Measurements from ENCODE around the gene ID4. TPM values are rescaled to one million over a fixed set of nuclear protein-coding genes. Genes with fewer than 3 reads are reported as not detected.

ID4 gene
- total RNA-seq, 1 donor from 2014 or later = 139 TPM

DNA sequence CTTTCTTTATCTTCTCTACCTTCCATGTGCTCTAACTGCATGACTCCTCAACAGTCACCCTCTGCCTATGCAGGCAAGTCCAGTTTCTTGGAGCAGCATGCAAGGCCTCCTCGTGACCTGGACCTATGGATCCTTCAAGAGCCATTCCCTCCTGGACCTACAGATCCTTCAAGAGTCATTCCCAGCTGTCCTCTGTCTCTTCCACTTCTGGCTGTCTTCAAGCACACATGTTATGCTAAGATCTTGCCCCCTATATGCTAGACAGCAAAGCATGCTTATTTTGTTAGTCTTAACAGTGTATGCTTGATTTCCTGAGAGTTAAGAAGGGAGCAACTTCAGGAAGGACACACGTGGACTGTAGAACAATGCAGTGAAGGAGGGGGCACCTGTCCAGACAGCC lies 7.5 kb downstream of the ID4 start:
- peaks cover 71% of the 10 kb centered on the region for H3K4me1 Mint-ChIP-seq (ENCODE audit: low read depth)
- H3K9me3 Mint-ChIP-seq (ENCODE audit: low read depth) = no peaks in the 10 kb centered on the region
- H3K27ac Mint-ChIP-seq (ENCODE audit: unreplicated experiment) = peak overlapping the region; percentile 79
- H3K36me3 Mint-ChIP-seq (ENCODE audit: low read depth) = peaks cover 10% of the 10 kb centered on the region
- H3K4me3 Mint-ChIP-seq (ENCODE audit: unreplicated experiment) = no peak overlapping the region
- no peak for DNase-seq (ENCODE audit: low spot score)
- TF ChIP-seq, protein P1, sequence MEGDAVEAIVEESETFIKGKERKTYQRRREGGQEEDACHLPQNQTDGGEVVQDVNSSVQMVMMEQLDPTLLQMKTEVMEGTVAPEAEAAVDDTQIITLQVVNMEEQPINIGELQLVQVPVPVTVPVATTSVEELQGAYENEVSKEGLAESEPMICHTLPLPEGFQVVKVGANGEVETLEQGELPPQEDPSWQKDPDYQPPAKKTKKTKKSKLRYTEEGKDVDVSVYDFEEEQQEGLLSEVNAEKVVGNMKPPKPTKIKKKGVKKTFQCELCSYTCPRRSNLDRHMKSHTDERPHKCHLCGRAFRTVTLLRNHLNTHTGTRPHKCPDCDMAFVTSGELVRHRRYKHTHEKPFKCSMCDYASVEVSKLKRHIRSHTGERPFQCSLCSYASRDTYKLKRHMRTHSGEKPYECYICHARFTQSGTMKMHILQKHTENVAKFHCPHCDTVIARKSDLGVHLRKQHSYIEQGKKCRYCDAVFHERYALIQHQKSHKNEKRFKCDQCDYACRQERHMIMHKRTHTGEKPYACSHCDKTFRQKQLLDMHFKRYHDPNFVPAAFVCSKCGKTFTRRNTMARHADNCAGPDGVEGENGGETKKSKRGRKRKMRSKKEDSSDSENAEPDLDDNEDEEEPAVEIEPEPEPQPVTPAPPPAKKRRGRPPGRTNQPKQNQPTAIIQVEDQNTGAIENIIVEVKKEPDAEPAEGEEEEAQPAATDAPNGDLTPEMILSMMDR (IDR thresholded peaks at IDR 0.05) = no peak
- no peaks in the 10 kb centered on the region for H3K27me3 Mint-ChIP-seq (ENCODE audit: low read depth)

DNA sequence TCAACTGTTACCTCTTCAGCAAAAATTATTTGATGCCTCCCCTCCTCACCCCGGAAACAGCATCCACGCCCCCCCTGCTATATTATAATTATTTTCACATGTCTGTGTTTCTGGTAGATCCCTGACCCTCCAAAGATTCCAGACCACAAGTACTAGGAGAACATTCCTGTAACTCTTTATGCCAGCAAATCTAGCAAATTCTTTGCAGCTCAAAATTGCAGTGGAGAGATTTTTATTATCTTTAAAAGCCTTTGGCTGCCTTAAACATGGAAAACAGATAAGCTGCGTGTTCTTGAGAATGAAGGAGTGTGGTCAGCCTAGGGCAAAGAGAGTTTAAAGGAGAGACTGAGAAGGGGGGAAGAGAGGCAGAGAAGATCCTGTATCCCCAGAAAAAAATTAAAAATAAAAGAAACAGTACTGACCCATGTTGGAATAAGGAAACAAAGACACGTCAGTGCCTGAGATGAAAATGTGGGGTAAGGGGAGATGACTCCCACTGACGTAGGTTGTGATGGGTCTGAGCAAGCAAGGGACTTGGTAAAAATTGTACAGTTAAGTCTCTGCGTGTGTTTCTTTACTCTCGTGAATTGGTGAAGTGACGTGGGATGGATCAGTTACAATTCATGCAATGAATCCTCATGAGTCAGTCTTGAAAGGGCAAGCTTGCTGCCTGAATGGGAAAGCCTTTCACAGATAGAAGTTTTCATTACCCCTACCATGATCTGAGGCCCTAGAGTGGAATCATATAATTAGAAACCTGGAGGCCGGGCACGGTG lies 8.3 kb downstream of the ID4 start:
- H3K27ac Mint-ChIP-seq (ENCODE audit: unreplicated experiment) = peak overlapping the region; percentile 79
- peaks cover 3% of the 10 kb centered on the region for H3K36me3 Mint-ChIP-seq (ENCODE audit: low read depth)
- no peaks in the 10 kb centered on the region for H3K9me3 Mint-ChIP-seq (ENCODE audit: low read depth)
- H3K4me3 Mint-ChIP-seq (ENCODE audit: unreplicated experiment) = no peak overlapping the region
- no peak for DNase-seq (ENCODE audit: low spot score)
- peaks cover 71% of the 10 kb centered on the region for H3K4me1 Mint-ChIP-seq (ENCODE audit: low read depth)
- no peaks in the 10 kb centered on the region for H3K27me3 Mint-ChIP-seq (ENCODE audit: low read depth)
- TF ChIP-seq, protein P1 (IDR thresholded peaks at IDR 0.05) = no peak

DNA sequence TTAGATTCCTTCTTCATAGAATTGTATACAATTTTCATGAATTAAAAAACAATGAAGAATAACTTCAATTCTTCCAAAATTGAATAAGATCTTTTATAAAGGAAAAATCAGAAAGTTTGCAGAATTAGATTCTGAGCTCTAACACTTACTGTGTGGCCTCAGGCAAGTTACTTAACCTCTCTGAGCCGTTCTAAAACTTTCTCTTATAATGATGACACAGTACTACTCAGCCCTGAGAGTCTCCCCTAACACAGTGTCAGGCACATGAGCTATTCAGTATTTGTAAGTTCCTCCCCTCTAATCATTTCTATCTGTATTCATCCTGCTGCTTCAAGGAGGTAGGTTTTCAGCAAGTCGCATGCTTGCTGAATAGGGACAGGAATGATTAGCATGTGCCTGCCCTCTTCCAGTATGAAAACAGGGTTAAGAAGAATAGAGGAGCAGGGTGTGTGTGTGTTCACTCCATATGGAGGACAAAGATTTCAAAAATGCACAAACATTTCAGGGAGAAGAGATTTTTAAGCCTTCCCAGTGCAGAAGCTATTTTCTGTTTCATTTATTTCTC lies 11.4 kb downstream of the ID4 start:
- no peaks in the 10 kb centered on the region for H3K9me3 Mint-ChIP-seq (ENCODE audit: low read depth)
- no peaks in the 10 kb centered on the region for H3K36me3 Mint-ChIP-seq (ENCODE audit: low read depth)
- H3K27ac Mint-ChIP-seq (ENCODE audit: unreplicated experiment) = peak overlapping the region; percentile 9
- H3K4me1 Mint-ChIP-seq (ENCODE audit: low read depth) = peaks cover 58% of the 10 kb centered on the region
- DNase-seq (ENCODE audit: low spot score) = no peak
- no peaks in the 10 kb centered on the region for H3K27me3 Mint-ChIP-seq (ENCODE audit: low read depth)
- TF ChIP-seq, protein P1 (IDR thresholded peaks at IDR 0.05) = no peak
- no peak overlapping the region for H3K4me3 Mint-ChIP-seq (ENCODE audit: unreplicated experiment)

DNA sequence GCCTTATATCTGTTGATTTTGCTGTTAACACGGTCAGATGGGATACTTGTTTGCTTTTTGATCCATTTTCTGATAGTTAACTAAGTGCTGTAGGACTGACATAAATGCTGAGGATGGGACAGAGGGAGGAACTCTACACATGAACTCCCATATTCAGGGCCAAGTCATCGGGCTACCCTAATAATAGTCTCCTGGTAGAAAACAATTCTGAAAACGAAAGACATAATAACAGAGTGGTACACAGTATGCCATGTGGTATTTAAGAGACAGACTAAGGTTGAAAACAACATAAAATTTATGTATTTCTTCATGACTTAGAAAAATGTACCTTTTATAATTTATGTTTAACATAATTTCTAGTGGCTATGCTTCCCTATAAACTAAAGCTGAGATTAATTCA lies 12.0 kb downstream of the ID4 start:
- TF ChIP-seq, protein P1 (IDR thresholded peaks at IDR 0.05) = no peak
- Mint-ChIP-seq H3K27me3 (ENCODE audit: low read depth) (no peaks in the 10 kb centered on the region), H3K9me3 (ENCODE audit: low read depth) (no peaks in the 10 kb centered on the region), H3K4me3 (ENCODE audit: unreplicated experiment) (no peak overlapping the region), H3K36me3 (ENCODE audit: low read depth) (no peaks in the 10 kb centered on the region), H3K4me1 (ENCODE audit: low read depth) (peaks cover 57% of the 10 kb centered on the region), H3K27ac (ENCODE audit: unreplicated experiment) (peak overlapping the region; percentile 9)
- no peak for DNase-seq (ENCODE audit: low spot score)

DNA sequence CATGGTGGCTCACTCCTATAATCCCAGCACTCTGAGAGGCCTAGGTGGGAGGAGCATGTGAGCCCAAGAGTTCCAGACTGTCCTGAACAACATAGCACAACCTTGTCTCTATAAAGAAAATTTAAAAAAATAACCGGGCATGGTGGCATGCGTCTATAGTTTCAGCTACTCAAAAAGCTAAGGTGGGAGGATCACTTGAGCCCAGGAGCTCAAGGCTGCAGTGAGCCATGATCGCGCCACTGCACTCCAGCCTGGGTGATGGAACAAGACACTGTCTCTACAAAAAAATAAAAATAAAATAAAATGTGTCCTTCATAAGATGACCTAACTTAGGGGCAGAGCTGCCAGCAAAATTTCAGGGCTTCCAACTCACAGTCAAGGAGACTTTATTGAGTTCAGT lies 12.6 kb downstream of the ID4 start:
- peak overlapping the region; percentile 95 for H3K27ac Mint-ChIP-seq (ENCODE audit: unreplicated experiment)
- peaks cover 51% of the 10 kb centered on the region for H3K4me1 Mint-ChIP-seq (ENCODE audit: low read depth)

More for the DNA sequence above, 12.6 kb downstream of the ID4 start:
- no peaks in the 10 kb centered on the region for H3K36me3 Mint-ChIP-seq (ENCODE audit: low read depth)
- H3K27me3 Mint-ChIP-seq (ENCODE audit: low read depth) = no peaks in the 10 kb centered on the region
- no peaks in the 10 kb centered on the region for H3K9me3 Mint-ChIP-seq (ENCODE audit: low read depth)
- H3K4me3 Mint-ChIP-seq (ENCODE audit: unreplicated experiment) = no peak overlapping the region
- DNase-seq (ENCODE audit: low spot score) = no peak
- TF ChIP-seq, protein P1 (IDR thresholded peaks at IDR 0.05) = no peak
